HuH-7.5 (cell line): ENCODE data around the gene EN2.

Experiments used
- DNase-seq: peaks from one replicate; pipeline ENCODE4 v3.0.0; 2011; ENCODE audit warnings: low spot score

Gene EN2

DNA sequence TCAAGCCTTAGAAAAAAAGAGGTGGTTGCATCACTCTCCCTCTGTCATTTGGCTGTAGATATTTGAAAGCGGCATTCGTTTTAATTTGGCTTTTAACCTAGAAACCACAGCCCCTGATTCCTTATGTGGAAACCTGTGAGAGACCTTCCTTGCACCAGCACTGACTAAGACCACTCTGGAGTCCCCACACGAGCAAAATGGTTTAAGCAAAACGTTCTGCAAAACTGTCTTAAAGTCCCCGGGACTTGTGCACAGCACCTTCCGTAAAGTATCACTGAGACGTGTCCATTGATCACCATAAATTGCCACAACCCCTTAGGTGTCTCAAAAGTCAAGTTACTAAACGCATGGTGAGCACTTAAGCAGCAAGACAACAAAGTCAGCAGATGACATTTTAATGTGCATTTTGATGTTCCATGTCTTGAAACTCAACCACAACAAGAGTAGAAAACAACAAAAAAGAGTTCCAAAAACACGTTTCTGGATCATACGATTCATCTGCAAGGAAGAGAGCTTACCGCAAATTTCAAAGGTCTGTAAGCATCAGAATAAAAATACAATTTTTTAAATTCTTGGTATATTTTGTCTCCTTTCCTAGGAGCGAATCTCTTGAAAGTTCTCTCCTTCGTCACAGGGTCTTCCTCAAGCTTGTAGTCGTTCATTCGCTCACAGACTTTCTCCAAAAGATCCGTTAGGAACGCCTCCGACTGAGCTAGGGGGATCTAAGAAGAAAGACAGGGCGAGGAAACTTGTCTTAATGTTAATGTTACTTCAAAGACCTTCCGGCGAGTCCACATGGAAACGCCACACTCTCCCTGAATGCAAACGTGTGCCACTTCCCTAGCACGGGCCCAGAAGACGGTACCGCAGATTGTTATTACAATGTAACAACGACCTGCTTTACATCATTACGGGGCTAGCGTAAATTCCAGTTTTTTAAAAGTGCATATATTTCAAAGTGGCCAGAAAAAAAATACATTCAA, 50.7 kb downstream of the EN2 start:
- DNase-seq, result no peak

DNA sequence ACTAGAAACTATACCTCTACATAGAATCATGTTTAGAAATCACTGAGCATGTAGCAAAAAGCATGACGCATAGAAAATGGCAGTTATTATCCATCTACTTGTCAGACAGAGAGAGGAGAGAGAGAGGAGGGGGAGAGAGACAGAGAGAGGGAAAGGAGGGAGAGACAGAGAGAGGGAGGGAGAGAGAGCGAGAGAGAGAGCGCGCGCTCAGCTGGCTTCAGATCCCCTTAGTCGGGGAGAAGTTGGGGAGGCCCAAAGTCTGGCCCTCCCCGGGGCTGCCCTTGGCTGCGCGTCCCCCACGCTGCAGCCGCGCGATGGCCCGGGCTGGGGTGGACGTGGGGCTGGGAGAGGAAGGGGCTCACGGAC, 51.4 kb downstream of the EN2 start:
- no peak for DNase-seq

- DNase-seq, result no peak
These were observed 52.0 kb downstream of the EN2 start for GRCh38 chr7:155509725-155510551.

GRCh38 chr7:155510975-155511701, 53.2 kb downstream of the EN2 start:
- no peak for DNase-seq

DNA sequence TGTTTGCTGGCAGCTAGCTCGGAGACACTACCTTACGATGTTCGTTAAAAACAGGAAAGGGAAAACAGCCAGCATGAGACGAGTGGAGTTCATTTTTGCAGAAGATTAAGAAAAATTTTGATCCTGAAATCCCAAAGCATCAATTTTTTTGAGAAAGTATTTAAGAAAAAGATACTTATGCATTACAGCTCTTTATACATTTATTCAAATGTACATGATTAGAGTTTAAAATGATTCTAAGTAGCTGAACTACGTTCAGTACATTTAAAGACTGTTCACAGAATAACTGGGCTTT, 53.7 kb downstream of the EN2 start:
- DNase-seq, result no peak

DNA sequence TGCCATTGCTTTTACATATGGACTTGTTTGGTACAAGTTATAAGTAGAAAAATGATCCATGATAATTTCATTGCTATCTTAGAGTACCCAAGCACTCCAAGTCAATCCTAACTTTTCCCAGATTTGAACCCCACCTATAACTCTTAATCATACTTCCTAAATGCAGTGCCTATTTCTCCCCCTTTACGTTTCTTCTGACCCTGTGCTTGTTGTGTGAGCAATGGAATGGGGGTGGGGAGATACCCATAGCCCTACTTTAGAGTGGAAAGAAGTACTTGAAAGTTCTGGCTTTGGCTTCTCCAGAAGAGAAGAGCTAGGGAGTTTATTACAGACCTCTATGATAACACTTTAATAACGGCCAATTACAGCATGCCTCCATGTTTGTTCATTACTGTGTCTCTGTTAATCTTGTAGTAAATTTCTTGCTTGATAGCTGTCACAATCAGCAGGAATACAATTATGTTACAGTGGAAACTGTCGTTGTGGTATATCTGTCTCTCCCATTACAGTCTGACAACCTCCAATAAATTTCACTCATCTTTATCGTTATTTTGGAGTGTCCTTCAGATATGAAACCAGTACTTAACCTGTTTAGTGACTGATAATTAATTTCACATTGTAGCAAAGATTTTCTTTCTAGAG, 54.4 kb downstream of the EN2 start:
- no peak for DNase-seq

DNA sequence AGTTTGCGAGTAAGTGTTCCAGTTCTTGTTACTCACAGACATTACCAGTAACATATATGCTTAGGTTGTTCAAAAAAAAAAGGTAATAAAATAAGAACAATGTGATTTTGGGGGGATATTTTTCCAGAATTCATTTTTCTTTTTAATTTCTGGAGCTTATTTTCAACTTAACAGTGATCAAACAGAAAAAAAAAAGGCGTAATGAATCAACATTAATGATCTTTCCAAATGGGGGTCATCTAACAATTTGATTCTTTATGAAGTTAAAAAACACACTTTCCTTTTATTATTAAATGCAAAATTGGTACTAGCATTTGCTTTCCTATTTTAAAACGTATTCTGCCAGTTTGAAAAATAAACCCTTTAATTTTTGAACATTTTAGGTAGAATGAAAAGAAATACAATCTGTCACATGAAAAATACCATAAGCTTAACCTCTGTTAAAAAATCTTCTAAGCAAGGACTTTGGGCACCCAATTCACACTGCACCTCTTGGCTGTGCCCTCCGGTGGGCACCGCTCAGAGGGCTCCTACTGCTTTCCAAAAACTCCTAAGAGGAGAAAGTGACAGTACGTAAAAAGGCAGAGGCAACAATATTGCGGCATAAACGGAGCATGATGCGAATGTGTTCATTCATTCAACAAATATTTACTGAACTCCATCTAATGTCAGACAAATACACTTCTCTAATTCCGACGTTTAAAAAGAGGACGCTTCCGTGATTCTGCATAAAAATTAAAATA, 55.8 kb downstream of the EN2 start:
- no peak for DNase-seq

DNA sequence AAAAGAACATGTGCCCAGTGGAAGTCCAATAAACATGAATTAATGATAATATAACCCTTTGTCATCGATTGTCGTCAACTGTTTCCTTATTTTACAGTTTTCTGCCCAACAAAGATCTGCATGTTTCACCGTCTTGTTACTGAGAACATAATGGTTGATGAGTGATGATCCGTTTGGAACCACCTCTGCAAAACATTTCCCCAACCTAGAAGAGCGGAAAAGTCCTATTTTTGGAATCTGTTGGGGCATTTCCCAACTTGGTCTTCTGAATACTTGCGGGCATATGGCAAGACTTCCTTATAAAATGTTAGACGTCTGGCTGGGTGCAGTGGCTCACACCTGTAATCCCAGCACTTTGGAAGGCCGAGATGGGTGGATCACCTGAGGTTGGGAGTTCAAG, 56.4 kb downstream of the EN2 start:
- no peak for DNase-seq
